Measurements from ENCODE around the gene ZNF136. TPM values are rescaled to one million over a fixed set of nuclear protein-coding genes. Genes with fewer than 3 reads are reported as not detected.

Gene ZNF136
- total RNA-seq, 1 donor from 2014 or later, result 4.3 TPM

- Histone ChIP-seq H3K4me3 (ENCODE audit: low read depth, low read length) (no peak overlapping the region), H3K27me3 (ENCODE audit: control insufficient read depth, insufficient read depth, low read length) (no peaks in the 10 kb centered on the region), H3K36me3 (ENCODE audit: control insufficient read depth, insufficient read depth, low read length) (peaks cover 6% of the 10 kb centered on the region)
- no peak for TF ChIP-seq CTCF (IDR thresholded peaks at IDR 0.05; ENCODE audit: insufficient read depth, low read length, poor library complexity, severe bottlenecking)
- no peak for DNase-seq (ENCODE audit: low read depth)
Measured at GRCh38 chr19:12145348-12145747, 17.5 kb upstream of the ZNF136 start.

GRCh38 chr19:12155324-12155860, 7.5 kb upstream of the ZNF136 start:
- Histone ChIP-seq H3K4me3 (ENCODE audit: low read depth, low read length) (peak overlapping the region; percentile 95), H3K27me3 (ENCODE audit: control insufficient read depth, insufficient read depth, low read length) (no peaks in the 10 kb centered on the region), H3K36me3 (ENCODE audit: control insufficient read depth, insufficient read depth, low read length) (no peaks in the 10 kb centered on the region)
- no peak for DNase-seq (ENCODE audit: low read depth)
- no peak for TF ChIP-seq CTCF (IDR thresholded peaks at IDR 0.05; ENCODE audit: insufficient read depth, low read length, poor library complexity, severe bottlenecking)

GRCh38 chr19:12156223-12157058, 6.5 kb upstream of the ZNF136 start, which contains the start of gene ZNF625:
TSS of gene ZNF625 (minus strand) at chr19:12156734. CDS start at chr19:12156558, 176 bp downstream.
- H3K27me3 ChIP-seq (ENCODE audit: control insufficient read depth, insufficient read depth, low read length), result no peaks in the 10 kb centered on the region
- peak within 1 kb of the TSS; percentile 95 for H3K4me3 ChIP-seq (ENCODE audit: low read depth, low read length)
- H3K36me3 ChIP-seq (ENCODE audit: control insufficient read depth, insufficient read depth, low read length), result no peaks in the 10 kb centered on the region
- peak; percentile 58 for DNase-seq (ENCODE audit: low read depth)
- no peak for TF ChIP-seq CTCF (IDR thresholded peaks at IDR 0.05; ENCODE audit: insufficient read depth, low read length, poor library complexity, severe bottlenecking)

GRCh38 chr19:12159773-12160414, 3.0 kb upstream of the ZNF136 start:
- no peak for TF ChIP-seq CTCF (IDR thresholded peaks at IDR 0.05; ENCODE audit: insufficient read depth, low read length, poor library complexity, severe bottlenecking)
- H3K27me3 ChIP-seq (ENCODE audit: control insufficient read depth, insufficient read depth, low read length), result no peaks in the 10 kb centered on the region
- DNase-seq (ENCODE audit: low read depth), result no peak
- H3K36me3 ChIP-seq (ENCODE audit: control insufficient read depth, insufficient read depth, low read length), result no peaks in the 10 kb centered on the region
- H3K4me3 ChIP-seq (ENCODE audit: low read depth, low read length), result no peak overlapping the region

- no peak for TF ChIP-seq CTCF (IDR thresholded peaks at IDR 0.05; ENCODE audit: insufficient read depth, low read length, poor library complexity, severe bottlenecking)
- no peak for DNase-seq (ENCODE audit: low read depth)
- Histone ChIP-seq H3K36me3 (ENCODE audit: control insufficient read depth, insufficient read depth, low read length) (no peaks in the 10 kb centered on the region), H3K27me3 (ENCODE audit: control insufficient read depth, insufficient read depth, low read length) (no peaks in the 10 kb centered on the region), H3K4me3 (ENCODE audit: low read depth, low read length) (peak overlapping the region; percentile 80)
Measured at GRCh38 chr19:12162513-12162881, 399 bp upstream of the ZNF136 start.

All from kidney epithelial cell (primary cell).